HG03442 (cell line): ENCODE results near the gene ACTR1A.
"Not testable (repeated sequence)": the region's sequence is repeated elsewhere in the genome, so short reads cannot be mapped to it uniquely, and the experiment has no call there.

Source experiments
- ATAC-seq: cut with Tn5 transposase; IDR thresholded peaks from one replicate; pipeline ENCODE4 v1.9.1; 2021; ENCODE audit warnings: mild to moderate bottlenecking, moderate library complexity; ENCODE audit not compliant: unreplicated experiment

The ACTR1A gene

GRCh38 chr10:102517553-102517952, 15.0 kb upstream of the ACTR1A start:
- ATAC-seq, result no peak

GRCh38 chr10:102515724-102516123, 13.2 kb upstream of the ACTR1A start:
- no peak for ATAC-seq

DNA sequence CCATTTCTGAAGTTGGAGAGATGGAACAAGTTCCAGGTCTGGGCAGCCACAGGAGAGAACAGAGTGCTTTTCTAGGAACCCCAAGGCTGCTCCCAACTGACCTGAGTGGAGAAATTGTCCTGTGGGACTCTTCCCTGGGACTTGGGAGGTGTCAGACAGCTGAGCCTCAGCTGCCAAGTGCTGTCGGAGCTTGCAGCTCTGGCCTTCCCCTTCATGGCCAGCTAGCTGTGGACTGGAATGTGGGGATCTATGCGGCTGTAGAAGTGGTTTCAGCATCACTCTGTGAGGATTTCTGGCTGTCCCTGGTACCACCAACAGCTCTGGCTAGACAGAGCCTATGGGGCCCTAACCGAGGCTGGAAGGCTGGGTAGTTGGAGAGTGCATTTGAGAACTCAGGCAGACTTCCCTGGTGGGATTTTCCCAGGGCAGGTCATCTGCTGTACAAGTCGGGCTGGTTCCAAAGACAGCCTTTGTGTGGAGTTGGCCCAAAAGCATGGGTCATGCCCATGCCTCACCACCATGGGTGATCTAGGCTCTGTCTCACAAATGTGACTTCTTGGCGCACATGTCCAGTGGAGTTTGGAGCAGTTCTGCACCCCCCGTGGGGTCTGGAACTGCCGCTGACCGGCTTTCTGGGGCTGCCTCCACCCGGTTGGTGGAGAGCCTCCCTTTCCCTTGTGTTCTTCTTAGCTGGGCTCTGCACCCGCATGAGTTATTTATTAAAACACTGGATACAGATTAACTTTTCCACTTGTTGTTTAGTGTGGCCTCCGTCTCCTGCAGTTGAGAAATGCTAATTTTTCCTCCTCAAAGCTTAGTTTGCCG, 12.2 kb upstream of the ACTR1A start:
- no peak for ATAC-seq

DNA sequence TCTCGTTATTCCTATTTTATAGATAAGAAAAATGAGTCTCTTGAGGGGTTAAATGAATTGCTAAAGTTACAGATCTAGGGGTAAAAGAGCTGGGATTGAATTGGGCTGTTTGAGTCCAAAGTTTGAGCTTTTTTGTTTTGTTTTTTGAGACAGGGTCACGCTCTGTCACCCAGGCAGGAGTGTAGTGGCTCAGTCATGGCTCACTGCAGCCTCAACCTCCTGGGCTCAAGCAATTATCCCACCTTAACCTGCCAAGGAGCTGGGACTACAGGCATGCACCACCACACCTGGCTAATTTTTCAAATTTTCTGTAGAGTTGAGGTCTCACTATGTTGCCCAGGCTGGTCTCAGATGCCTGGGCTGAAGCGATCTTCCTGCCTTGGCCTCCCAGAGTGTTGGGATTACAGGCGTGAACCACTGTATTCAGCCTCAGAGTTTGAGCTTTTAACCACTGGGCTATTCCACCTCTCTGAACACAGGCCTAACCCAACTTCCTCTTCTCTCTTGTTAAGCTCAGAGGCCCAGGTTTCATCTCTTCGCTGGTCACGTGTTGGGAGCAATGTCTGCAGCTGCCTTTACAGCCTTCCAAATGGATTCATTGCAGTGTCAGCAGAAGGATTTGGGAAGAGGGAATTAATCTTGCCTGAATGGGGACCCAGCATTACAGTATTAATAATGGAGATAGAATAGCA, 9.2 kb upstream of the ACTR1A start:
- ATAC-seq, result peak; percentile 67

- ATAC-seq, result no peak
Observed at GRCh38 chr10:102509387-102509786, 6.9 kb upstream of the ACTR1A start.

DNA sequence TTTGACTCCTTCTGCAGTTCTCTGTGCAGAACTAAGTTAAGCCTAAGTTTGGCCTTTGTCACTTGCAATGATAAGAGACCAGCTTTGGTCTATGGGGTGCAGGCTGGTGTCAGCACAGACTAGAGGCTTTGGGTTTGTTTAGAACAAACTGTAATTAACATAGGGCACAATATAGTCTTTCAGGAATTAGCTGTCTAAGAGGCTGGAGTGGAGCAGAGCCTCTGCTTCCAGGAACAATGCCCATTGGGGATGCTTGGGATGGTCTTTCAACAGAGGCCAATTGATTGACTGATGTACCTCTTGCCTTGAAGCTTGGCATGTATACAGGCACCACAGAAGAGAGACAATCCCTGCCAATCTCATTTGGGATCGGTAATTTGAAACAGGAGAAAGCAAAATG, 6.0 kb upstream of the ACTR1A start:
- no peak for ATAC-seq

GRCh38 chr10:102507521-102507920, 5.0 kb upstream of the ACTR1A start:
- ATAC-seq, result no peak

DNA sequence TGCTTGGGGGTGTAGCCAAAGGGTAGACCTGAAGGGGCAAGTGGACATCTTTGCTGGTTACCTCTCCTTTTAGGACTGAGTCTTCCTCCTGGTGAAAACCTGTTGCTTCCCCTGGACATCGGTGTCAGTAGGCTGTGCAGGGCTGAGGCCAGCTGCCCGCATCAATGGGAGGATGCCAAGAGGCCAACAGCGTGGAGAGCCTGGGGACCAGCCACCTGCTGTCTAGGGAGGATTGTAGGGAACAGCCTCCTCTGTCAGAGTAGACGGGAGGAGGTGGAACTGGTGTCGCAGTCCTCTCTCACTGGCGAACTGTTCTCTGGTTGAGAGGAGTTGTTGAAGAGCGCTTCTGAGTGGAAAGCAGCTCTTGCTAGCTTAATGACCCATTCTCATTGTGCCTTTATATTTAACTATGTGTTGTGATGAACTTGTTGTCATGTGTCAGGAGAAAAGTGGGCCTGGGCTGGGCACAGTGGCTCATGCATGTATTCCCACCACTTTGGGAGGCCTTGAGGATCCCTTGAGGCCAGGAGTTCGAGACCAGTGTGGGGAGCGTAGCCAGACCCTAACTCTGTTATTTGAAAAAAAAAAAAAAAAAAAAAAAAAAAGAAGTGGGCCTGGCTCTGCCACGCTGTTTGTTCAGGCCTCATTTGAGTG, 3.1 kb upstream of the ACTR1A start:
- ATAC-seq, result no peak

DNA sequence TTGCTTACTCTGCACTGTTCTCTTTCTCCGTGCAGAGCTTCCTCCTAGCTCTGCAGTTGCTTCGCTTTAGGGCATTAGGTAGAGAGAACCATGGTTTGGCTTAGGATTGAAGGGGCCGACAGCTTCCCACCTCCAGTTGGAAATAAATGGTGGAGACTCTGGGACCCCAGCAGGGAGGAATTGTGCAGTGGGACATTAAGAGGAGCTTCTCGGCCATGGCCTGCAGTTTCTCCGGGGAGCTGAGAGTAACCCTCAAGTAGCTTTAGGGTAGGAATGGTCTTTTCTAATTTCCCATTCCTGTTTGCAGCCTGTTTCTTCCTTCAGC, 2.4 kb upstream of the ACTR1A start:
- no peak for ATAC-seq

- ATAC-seq, result no peak
Observed at GRCh38 chr10:102504179-102504975, 1.9 kb upstream of the ACTR1A start.

DNA sequence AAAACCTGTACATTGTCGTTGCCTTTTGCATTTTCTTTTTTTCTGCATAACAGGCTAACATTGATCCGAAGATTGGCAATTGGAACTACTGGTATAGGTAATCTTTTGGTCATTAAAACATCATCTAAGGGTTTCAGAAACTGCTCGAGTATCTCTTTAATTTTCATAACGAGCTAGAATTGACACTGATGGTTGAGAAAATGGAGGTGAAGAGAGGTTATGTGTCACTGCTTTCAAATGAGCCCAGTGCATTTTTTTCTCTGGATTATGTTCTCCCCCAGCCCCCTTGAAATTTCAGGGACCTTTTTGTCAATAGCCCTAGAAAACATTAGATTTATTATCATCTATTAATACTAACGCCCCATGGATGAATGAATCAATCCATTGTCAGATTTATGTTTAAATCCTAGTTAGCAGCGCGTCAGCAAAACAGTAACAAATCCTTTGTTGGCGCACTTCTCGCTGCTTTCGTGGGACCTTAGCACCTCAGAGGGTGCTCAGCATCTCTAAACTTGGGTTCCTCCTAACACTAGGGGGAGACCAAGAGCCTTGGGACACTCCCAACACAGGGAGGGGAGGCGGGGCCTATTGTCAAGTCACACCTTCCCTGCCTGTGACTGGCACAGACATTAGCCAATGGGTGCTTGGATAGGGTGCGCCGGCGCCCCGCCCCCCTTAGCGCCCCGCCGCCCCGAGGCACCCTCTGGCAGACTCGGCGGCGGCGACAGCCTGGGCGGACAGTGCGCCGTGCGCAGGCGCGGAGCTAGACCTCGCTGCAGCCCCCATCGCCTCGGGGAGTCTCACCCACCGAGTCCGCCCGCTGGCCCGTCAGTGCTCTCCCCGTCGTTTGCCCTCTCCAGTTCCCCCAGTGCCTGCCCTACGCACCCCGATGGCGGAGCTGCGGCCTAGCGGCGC, 1.0 kb upstream of the ACTR1A start, which contains the start of gene SUFU:
Gene SUFU (plus strand): TSS at position 709 of the 915 bp plus-strand sequence. CDS start 181 bp downstream, at position 890.
- peak; percentile 57 for ATAC-seq

GRCh38 chr10:102502029-102502336, 529 bp downstream of the ACTR1A start:
- ATAC-seq, result peak; percentile 72

DNA sequence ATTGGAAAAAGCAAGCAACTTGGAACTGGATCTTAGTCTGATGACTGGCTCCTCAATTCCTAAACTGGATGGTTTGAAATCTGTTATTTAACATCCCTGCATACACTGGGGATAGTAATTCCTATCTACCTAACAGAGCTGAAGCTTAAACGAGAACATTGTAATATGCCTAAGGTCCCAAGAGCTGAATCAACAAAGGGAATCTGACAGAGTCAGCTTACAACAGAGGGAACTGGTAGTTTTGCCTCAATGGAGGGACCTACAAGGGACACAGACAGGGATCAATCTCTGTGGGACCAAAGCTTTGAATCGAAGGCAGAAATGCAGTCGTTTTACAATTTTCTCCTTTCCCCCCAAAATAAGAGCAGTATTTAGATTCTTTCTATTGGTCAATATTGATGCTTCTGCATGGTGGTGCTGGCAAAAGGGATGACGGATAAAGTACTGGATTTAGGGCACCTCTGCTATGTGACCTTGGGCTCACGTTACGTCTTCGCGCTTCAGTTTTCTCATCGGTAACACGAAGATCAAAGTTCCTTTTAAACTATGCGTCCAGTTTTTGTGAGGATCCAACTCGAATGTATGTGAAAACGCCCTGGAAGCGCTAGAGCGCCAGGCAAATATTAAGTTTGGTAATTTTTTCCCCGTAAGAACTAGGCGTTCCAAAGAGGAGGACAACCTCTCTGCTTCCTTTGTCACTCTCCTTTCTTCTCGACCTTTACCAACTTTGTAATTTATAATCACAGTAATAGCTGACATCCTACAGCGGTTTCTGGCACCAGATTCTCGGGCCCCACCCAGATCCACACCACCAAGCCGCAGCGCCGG, 1.1 kb downstream of the ACTR1A start:
- ATAC-seq, result no peak

DNA sequence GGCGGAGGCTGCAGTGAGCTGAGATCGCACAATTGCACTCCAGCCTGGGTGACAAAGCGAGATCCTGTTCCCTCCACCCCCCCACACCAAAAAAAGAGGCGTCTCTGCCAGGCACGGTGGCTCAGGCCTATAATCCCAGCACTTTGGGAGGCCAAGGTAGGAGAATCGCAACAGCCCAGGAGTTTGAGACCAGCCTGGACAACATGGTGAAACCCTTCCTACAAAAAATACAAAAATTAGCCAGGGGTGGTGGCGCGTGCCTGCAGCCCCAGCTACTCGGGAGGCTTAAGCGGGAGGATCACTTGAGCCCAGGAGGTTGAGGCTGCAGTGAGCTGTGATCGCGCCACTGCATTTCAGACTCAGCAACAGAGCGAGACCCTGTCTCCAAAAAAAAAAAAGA, 1.8 kb downstream of the ACTR1A start:
- ATAC-seq, result not testable (repeated sequence)

DNA sequence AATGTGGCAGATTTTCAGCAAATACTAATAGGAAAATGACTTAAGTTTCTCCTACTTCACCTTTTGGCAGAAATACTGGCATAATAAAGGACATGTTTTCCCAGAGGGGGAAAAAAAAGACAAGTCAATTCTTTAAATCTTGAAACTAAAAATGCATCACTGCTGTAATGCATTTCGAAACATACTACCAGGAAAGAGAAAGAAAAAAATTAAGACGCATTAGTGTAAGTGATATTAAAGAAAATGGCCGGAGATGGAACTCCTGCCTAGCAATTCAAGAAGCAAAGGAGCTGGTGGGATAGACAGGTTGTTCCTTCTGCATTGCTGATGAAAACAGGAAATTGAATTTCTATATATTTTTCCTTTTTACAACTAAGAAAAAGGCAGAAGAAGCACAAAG, 3.2 kb downstream of the ACTR1A start:
- ATAC-seq, result no peak

DNA sequence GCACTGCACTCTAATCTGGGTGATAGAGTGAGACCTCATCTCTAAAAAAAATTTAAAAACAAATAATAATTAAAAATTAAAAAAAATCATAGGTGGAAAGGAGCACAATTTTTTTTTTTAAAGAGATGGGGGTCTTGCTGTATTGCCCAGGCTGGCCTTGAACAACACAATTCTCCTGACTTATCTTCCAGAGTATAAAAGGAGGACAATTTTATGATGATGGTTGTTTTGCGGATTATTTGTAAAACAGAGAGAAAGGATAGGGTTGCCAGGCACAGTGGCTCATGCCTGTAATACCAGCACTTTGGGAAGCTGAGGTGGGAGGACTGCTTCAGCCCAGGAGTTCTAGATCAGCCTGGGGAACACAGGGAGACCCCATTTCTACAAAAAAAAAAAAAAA, 5.0 kb downstream of the ACTR1A start:
- no peak for ATAC-seq

DNA sequence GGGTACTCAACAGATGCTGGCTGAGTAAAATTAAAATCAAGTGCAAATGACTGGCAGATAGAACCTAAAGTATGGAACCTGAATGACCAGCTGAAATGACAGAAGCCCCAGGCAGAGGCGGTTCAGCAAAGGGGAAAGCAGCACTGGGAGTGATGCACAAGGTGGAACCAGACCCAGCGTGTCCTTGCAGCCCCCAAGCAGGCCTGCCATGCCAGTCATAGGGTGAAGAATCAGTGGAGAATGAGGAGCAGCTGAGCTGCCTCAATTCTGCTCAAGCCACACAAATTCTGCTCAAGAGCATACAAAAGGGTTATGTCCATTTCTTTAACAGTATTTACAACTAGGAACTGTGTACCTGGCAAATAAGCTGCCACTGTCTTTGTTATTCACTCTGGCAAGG, 8.7 kb downstream of the ACTR1A start:
- no peak for ATAC-seq

GRCh38 chr10:102492983-102493382, 9.5 kb downstream of the ACTR1A start:
- ATAC-seq, result no peak

DNA sequence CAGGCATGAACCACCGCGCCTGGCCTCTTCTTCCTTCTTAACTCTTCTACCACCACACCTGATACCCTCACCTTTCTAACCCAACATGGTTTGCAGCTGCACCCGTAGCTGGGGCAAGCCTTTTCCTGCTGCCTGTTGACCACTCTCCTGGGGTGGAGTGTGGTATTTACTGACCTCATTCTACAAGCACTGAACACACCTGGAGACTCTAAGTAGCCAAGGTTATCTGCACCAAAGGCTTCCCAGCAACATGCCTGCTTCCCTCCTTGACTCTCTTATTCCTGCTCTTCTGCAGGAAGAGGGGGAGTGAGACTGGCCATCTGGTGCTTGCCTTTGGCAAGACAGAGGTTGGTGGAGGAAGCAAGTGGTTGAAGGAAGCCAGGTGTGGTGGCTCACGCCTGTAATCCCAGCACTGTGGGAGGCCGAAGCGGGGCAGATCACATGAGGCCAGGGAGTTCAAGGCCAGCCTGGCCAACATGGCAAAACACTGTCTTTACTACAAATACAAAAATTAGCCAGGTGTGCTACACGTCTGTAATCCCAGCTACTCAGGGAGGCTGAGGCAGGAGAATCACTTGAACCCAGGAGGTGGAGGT, 10.1 kb downstream of the ACTR1A start:
- no peak for ATAC-seq
